ENCODE measurements around the gene FZD4.
"Not testable (repeated sequence)": the region's sequence is repeated elsewhere in the genome, so short reads cannot be mapped to it uniquely, and the experiment has no call there.

Gene FZD4

DNA sequence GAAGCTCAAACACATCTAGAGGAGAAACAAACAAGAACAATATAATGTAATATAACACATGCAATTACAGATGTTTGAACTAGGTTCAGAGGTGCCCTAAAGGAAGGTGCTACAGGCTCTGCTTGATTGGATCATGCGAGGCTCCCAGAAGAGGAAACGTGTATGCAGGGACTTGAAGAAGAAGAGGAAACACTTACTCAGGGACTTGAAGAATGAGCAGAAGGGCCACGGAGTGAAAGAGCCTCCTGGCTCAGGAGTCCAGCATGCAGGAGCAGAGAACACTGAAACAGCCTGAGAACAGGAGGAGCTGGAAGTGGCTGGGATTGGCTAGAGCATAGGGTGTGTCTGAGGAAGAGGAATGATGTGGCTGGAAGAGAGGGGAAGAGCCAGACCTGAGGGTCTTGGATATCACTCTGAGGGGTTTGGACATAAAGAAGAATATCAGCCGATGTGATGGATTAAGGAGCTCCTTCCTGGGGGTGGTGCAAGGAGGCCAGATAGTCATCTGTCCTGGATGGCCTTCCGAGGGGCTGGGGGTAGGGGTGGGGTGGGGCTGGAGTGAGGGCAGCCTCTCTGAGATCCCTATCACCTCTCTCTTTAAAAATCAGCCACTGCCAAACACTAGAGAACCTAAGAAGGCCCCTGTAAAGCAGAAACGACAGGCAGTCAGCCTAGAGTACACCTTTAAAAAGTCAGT is 16.8 kb downstream of the FZD4 start:
- no peak for DNase-seq (ENCODE audit: low spot score)

GRCh38 chr11:86937193-86937806 is 17.9 kb downstream of the FZD4 start:
- not testable (repeated sequence) for DNase-seq (ENCODE audit: low spot score)

DNA sequence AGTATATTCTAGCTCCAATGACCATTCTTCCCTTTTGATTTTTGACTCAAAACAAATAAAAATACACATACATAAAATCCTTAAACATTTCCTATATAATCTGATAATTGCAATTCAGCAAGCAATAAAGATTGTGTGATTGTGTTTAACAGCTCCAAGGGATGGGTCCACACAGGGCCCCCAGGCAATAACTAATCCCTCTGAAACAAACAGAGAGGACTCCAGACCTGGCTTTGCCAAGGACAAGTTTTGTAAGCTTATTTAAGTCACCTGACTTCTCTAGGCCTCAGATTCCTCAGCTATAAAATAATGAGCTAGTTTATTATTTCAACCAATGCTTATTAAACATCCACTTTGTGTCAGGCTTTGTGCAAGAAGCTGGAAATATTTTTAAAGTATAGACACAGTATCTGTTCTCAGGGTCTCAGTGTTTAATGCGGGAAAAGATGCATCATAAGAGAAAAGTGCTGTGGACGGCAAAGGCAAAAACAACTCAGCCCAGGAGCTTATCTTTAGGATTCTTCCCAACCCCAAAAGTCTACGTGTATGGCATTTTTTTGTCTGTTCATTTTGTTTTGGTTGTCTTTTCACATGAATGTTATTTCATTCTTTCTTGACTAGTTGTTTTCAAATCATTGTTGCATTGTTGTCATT is 20.1 kb downstream of the FZD4 start:
- DNase-seq (ENCODE audit: low spot score): no peak

DNA sequence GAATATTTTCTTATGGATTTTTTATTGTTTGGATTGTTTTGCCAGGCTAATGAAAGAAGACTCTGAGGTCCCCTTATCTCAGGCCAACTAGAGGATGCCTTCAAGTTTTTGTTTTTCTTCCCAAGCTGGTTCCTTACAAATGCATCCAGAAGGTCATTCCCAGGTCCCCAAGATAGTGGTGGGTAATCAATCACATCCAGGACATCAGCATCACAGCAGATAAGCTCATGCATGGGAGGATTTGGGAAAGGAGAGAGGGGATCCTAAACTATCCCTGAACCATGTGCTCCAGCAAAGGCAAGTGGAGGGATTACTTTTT is 20.7 kb downstream of the FZD4 start:
- DNase-seq (ENCODE audit: low spot score): no peak

DNA sequence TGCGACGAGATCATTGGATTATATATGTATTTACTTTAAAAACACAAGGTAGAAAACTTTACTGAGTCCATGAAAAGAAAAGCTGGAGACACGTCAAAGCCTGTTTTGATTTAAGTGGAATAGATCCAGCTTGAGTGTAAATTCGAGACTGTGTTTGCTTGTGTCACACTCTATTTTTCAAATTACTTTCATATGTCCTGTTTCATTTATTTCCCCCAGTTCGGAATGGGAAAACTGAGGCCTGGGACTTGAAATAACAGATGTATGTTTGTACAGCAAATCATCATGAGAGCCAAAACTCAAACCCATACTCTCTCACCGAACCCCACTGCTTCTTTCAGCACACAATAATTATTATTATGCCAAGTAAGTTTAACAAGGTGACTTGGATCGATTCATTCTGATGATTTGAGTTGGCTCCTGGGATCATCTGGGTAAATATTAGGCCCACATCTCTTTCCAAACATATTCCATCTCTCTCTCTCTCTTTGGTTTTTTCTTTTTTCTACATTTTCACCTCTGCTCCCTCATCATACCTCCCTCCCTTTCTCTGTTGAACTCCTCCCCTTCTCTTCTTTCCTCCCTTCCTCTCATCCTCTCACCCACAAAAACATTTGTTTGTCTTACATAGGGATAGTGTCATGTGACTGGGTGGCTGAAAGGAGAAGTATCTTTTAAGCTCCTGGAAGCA is 21.2 kb downstream of the FZD4 start:
- DNase-seq (ENCODE audit: low spot score): no peak

DNA sequence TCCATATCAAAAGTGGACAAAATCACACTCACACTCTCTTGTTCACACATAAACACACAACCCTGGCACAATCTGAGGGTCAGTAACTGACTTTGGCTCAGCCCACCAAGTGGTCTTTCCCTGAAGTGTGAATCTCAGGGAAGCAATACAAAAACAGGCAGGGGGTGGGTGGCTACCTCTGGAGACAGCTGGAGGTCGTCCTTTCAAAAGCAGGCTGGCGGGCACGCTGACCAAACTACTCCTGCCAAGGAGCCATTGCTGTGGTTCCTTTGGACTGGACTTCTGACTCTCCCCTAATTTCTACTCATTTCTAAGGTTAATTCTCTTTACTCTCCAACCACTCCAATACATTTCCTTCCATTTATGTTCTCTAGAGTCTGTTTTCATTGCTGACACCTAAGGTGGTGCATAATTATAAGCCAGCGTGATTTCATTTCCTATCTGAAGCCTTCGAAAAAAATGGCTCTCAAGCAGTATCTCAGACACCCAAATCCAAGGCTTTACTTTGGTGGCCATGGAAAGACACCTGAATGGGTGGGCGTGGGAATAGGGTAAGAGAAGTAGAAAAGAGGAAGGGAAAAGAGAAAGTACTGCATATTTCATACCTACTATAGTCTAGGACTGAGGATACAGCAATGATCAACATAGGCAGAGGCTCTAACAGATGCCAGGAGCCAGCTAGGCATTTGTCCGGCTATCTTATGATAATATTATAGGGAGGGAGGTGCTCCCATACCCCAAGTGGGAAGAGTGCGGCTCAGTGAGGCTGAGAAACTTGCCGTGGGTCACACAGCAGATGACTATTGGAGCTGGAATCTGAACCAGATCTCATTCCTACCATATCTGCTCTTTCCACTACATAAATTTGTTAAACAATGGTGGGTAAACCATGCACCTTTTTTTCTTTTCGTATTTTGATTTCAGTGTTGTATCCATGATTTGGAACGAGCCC is 22.0 kb downstream of the FZD4 start:
- no peak for DNase-seq (ENCODE audit: low spot score)

- DNase-seq (ENCODE audit: low spot score): no peak
Observed at GRCh38 chr11:86932259-86932585, 23.0 kb downstream of the FZD4 start.

DNA sequence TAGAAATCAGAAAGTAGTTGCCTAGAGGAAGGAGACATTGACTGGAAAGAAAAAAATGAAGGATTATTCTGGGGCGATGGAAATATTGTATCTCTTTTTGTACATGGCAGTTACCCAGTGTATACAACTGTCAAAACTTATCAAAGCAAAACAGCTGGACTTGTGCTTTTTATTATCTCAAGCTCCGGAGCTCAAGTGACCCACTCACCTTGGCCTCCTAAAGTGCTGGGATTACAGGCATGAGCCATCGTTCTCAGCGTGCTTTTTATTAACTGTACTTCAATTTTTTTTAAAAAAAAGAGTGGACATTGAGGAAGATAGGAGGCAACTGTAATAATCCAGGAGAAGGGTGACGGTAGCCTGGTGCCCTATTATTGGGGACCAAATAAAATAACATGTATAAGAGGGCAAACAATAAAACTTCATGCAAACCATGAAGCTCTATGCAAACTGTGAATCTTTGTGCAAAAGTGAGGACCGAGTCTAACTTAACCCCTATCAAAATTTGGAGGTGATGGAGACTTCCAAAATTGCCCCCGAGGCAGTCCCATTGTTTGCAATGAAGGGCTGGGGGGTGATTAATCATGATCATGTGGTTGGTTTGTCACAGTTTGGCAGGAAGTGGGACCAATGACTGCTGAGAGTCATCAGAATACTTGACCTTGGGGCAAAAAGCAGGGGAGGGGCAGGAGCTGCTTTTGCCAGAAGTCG is 23.5 kb downstream of the FZD4 start:
- DNase-seq (ENCODE audit: low spot score): no peak

- no peak for DNase-seq (ENCODE audit: low spot score)
Observed at GRCh38 chr11:86930957-86931547, 24.1 kb downstream of the FZD4 start.

DNA sequence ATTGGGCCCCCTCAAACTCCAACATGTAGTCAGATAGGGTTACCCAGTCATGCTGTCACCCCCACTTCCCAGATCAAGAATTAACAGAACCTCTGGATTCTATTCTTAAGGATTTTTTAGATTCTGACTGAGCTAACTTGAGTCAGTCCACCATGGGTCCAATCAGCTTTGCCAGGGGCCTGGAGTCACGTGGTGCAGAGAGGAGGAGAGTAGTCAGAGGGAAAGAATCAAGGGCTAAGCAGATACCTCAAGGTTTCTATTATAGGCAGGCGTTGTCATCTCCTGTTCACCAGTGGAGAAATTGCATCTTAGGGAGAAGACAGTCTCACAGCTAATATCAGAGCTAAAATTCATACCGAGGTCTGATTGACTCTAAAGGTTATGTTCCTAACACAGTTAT is 28.2 kb downstream of the FZD4 start:
- DNase-seq (ENCODE audit: low spot score): no peak

GRCh38 chr11:86923999-86924766 is 31.0 kb downstream of the FZD4 start:
- no peak for DNase-seq (ENCODE audit: low spot score)

GRCh38 chr11:86922225-86922624 is 33.0 kb downstream of the FZD4 start:
- no peak for DNase-seq (ENCODE audit: low spot score)

GRCh38 chr11:86919557-86920210 is 35.5 kb downstream of the FZD4 start:
- no peak for DNase-seq (ENCODE audit: low spot score)

DNA sequence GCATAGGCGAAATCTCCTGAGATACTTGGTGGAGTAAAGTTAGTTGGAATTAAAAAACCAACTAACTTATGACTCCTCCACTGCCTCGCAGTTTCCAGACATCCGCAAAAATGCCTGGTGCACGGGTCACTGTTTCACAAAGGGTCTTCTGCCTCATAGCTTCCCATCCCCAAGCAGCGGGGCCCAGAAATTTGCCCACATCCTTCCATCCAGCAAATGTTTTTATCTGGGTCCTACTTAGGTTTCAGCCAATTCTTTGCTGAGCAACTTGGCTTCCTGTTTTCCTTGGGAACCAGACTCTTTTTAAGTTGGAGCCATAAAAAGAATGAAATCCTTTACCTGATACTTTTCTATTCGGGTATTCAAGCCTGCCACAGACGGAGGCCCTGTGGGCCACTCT is 36.2 kb downstream of the FZD4 start:
- DNase-seq (ENCODE audit: low spot score): no peak

DNA sequence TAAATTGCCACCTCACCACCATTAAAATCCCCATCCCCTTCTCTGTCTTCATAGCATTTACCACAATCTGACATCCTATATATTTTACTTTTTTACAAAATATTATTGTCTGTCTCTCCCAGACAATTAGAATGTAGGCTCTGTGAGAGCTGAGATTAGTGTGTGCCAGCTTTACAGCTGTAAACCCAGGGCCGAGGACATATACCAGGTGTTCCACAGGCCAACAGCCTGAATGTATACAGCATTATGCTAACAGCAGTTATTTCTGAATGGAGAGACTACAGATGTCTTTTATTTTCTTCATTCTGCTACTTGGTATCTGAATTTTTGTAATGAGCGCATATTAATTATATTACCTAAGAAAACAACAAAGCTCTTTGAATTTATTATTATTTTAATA is 36.7 kb downstream of the FZD4 start:
- no peak for DNase-seq (ENCODE audit: low spot score)

- no peak for DNase-seq (ENCODE audit: low spot score)
Observed at GRCh38 chr11:86917589-86917988, 37.6 kb downstream of the FZD4 start.

- no peak for DNase-seq (ENCODE audit: low spot score)
Observed at GRCh38 chr11:86916330-86916729, 38.9 kb downstream of the FZD4 start.

DNA sequence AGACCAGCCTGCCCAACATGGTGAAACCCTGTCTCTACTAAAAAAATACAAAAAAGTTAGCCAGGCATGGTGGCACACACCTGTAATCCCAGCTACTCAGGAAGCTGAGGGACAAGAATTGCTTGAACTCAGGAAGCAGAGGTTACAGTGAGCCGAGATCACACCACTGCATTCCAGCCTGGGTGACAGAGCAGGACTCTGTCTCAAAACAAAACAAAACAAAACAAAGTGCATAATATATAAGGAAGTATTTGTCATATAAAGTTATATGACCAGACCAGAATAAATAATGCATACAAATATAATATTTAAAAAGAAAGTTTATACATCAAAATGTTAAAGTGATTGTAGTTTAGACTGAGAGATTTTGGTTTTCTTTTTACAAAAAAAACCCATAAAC is 39.3 kb downstream of the FZD4 start:
- not testable (repeated sequence) for DNase-seq (ENCODE audit: low spot score)

GRCh38 chr11:86914865-86915519 is 40.2 kb downstream of the FZD4 start:
- DNase-seq (ENCODE audit: low spot score): no peak
